ENCODE results near the gene ERMARD.

Gene ERMARD

DNA sequence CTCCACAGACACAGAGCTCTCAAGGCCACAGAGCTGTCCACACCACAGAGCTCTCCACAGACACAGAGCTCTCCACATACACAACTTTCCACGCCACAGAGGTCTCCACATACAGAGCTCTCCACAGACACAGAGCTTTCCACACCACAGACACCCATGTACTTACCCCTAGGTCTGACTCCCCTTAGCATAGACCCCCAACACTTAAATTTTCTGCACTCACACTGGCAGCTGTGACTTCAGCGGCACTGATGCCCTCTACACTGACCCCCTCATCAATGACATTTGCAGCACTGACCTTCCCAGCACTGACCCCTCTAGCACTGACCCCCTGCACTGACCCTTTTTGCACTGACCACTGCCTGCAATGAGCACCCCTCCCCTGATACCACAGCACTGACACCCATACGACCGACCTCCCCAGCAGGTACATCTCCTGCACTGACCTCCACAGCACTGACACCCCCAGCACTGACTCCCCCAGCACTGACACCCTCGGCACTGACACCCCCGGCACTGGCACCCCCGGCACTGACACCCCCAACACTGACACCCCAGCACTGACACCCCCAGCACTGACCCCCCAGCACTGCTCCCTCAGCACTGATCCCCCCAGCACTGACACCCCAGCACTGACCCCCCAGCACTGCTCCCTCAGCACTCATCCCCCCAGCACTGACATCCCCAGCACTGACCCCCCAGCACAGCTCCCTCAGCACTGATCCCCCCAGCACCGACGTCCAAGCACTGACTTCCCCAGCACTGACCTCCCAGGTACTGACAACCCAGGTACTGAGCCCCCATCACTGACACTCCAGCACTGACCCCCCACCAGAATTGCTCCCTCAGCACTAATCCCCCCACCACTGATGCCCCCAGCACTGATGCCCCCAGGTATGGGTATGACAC, 56.5 kb downstream of the ERMARD start:
- H3K27ac ChIP-seq: no peak overlapping the region
- TF ChIP-seq ZFX (IDR thresholded peaks at IDR 0.05; ENCODE audit: borderline replicate concordance): no peak
- TF ChIP-seq, protein P1, sequence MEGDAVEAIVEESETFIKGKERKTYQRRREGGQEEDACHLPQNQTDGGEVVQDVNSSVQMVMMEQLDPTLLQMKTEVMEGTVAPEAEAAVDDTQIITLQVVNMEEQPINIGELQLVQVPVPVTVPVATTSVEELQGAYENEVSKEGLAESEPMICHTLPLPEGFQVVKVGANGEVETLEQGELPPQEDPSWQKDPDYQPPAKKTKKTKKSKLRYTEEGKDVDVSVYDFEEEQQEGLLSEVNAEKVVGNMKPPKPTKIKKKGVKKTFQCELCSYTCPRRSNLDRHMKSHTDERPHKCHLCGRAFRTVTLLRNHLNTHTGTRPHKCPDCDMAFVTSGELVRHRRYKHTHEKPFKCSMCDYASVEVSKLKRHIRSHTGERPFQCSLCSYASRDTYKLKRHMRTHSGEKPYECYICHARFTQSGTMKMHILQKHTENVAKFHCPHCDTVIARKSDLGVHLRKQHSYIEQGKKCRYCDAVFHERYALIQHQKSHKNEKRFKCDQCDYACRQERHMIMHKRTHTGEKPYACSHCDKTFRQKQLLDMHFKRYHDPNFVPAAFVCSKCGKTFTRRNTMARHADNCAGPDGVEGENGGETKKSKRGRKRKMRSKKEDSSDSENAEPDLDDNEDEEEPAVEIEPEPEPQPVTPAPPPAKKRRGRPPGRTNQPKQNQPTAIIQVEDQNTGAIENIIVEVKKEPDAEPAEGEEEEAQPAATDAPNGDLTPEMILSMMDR (IDR thresholded peaks at IDR 0.05): no peak

DNA sequence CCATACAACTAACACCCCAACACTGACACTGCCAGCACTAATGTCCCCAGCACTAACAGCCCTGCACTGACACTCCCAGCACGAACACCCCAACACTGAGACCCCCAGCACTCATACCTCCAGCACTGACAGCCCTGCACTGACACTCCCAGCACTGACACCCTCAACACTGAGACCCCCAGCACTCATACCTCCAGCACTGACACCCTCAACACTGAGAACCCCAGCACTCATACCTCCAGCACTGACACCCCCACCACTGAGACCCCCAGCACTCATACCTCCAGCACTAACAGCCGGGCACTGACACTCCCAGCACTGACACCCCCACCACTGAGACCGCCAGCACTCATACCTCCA, 57.2 kb downstream of the ERMARD start:
- TF ChIP-seq ZFX (IDR thresholded peaks at IDR 0.05; ENCODE audit: borderline replicate concordance): no peak
- TF ChIP-seq, protein P1 (IDR thresholded peaks at IDR 0.05): no peak
- H3K27ac ChIP-seq: no peak overlapping the region

DNA sequence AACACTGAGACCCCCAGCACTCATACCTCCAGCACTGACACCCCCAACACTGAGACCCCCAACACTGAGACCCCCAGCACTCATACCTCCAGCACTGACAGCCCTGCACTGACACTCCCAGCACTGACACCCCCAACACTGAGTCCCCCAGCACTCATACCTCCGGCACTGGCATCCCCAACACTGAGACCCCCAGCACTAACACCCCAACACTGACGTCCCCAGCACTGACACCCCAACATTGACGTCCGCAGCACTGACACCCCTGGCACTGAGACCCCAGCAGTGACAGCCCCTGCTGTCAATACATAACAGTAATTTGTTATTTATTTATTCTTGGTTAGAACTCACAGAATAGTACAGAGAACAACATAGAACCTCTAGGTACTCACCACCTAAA, 58.0 kb downstream of the ERMARD start:
- no peak overlapping the region for H3K27ac ChIP-seq
- no peak for TF ChIP-seq ZFX (IDR thresholded peaks at IDR 0.05; ENCODE audit: borderline replicate concordance)
- TF ChIP-seq, protein P1 (IDR thresholded peaks at IDR 0.05): no peak

DNA sequence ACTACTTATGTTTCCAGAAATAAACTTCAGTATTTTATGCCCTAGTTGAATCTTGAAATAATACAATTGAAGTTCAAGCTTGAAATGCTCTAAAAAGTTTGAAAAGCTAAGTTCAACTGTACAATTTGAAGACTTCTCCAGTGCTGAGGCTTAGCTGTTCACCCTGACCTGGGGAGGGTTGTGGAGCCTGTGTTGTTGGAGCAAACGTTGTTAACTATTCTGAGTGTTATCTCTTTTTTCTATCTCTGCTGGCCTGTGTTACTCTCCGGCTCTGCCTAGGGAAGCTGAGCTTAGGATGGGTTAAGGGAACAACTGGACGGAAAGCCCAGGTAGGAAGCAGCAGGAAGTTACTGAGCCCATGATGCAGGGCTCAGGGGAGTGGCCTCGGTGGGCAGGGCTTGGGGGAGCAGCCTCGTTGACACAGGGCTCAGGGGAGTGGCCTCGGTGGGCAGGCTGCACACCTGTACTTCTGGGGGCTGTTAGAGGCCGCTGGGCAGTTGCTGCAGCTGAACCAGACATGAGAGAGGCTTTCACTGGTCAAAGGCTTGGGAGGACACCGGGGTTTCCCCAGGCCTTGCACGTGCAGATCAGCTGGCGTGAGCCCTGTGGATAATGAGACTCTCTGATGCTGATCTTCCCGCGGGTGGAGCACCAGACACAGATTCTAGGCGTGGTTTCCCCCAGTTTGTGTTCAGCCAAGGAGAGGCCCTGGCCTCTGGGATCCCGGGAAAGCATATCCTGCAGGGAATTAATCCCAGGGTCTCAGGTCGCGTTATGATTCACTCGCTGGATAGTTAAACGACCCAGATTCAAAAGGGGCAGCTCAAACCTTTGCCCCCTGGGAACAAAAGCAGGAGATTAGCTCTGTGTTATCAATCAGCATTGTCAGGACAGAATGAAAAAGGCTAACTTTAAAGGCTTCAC, 58.9 kb downstream of the ERMARD start:
- TF ChIP-seq ZFX (IDR thresholded peaks at IDR 0.05; ENCODE audit: borderline replicate concordance): no peak
- TF ChIP-seq, protein P1 (IDR thresholded peaks at IDR 0.05): no peak
- H3K27ac ChIP-seq: no peak overlapping the region

DNA sequence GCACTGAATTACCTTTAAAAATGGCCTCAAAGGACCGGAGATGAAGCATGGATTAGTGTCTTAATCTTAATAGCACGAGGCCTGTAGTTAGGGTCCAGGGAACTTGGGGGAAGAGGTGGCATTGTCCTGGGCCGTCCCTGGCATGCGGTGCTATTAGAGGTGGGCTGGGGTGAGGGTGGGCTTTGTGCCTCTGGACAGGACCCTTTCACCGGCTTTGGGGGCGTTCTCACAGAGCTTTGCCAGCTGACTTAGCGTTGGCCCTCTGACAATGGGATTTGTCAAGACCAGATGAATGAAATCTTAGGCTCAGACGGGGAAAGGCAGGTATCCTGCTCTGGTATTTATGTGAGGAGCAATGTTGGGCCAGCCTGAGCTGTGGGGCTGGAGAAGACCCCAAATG, 59.6 kb downstream of the ERMARD start:
- TF ChIP-seq ZFX (IDR thresholded peaks at IDR 0.05; ENCODE audit: borderline replicate concordance): no peak
- TF ChIP-seq, protein P1 (IDR thresholded peaks at IDR 0.05): no peak
- H3K27ac ChIP-seq: no peak overlapping the region

DNA sequence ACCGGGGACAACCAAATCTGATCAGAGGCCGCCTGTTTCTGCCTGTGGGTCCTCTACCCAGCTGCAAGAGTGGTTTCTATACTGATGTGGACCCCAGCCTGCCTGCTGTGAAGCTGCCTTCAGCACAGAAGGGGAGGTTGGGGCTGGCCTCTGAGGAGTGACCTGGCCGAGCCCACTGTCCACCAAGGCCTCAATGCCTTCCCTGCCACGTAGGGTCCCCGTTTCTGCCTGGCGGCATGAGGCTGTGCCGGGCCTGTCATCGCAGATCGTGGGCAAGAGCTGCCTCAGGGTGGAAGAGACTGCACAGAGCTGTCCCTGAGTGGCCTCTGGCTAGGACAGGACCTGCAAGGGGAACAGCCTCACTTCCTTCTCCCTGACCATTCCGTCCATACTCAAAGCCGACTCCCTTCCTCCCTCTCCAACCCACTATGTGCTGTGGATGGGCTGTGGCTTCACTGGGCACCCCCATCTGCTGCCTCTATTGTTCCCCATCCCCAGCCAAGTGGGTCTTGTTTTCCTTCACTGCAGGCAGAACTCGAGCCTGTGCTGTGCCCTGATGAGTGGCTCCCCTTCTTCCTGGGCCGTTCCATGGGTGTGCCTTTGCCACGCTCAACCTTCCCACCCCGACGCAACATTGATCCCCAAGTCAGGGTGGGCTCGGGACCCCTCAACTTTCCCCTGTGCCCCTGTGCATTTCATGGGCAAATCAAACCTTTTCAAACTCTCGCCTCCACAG, 60.3 kb downstream of the ERMARD start:
- no peak for TF ChIP-seq ZFX (IDR thresholded peaks at IDR 0.05; ENCODE audit: borderline replicate concordance)
- TF ChIP-seq, protein P1 (IDR thresholded peaks at IDR 0.05): no peak

More for the DNA sequence above, 60.3 kb downstream of the ERMARD start:
- H3K27ac ChIP-seq: no peak overlapping the region
